Measurements from ENCODE around the gene ABI3BP.

ABI3BP gene

GRCh38 chr3:100844063-100844936 lies 148.9 kb downstream of the ABI3BP start:
- no peak for TF ChIP-seq SPI1 (IDR thresholded peaks at IDR 0.05; ENCODE audit: low read depth, low read length)
- TF ChIP-seq POLR2A (IDR thresholded peaks at IDR 0.05; ENCODE audit: low read depth, low read length): no peak
- TF ChIP-seq PAX5 (IDR thresholded peaks at IDR 0.05; ENCODE audit: insufficient read depth, low read length, severe bottlenecking): no peak
- no peak for TF ChIP-seq TAF1 (IDR thresholded peaks at IDR 0.05; ENCODE audit: low read depth, low read length)
- TF ChIP-seq POU2F2 (IDR thresholded peaks at IDR 0.05; ENCODE audit: low read depth, low read length): no peak
- no peak for TF ChIP-seq POLR2AphosphoS5 (IDR thresholded peaks at IDR 0.05; ENCODE audit: low read depth, low read length)
- DNase-seq (ENCODE audit: insufficient read length, low spot score) (no peak), FAIRE-seq (no peak)

GRCh38 chr3:100838157-100838556 lies 155.1 kb downstream of the ABI3BP start:
- DNase-seq (ENCODE audit: insufficient read length, low spot score): no peak
- no peak for FAIRE-seq
- TF ChIP-seq TAF1 (IDR thresholded peaks at IDR 0.05; ENCODE audit: low read depth, low read length): no peak
- TF ChIP-seq POLR2A (IDR thresholded peaks at IDR 0.05; ENCODE audit: low read depth, low read length): no peak
- TF ChIP-seq PAX5 (IDR thresholded peaks at IDR 0.05; ENCODE audit: insufficient read depth, low read length, severe bottlenecking): no peak

- FAIRE-seq (no peak), DNase-seq (ENCODE audit: insufficient read length, low spot score) (no peak)
- TF ChIP-seq POLR2AphosphoS5 (IDR thresholded peaks at IDR 0.05; ENCODE audit: low read depth, low read length) (no peak), PAX5 (IDR thresholded peaks at IDR 0.05; ENCODE audit: insufficient read depth, low read length, severe bottlenecking) (no peak), POU2F2 (IDR thresholded peaks at IDR 0.05; ENCODE audit: low read depth, low read length) (no peak), TAF1 (IDR thresholded peaks at IDR 0.05; ENCODE audit: low read depth, low read length) (no peak), SPI1 (IDR thresholded peaks at IDR 0.05; ENCODE audit: low read depth, low read length) (no peak), POLR2A (IDR thresholded peaks at IDR 0.05; ENCODE audit: low read depth, low read length) (no peak)
These were observed 156.6 kb downstream of the ABI3BP start for GRCh38 chr3:100836661-100837060.

GRCh38 chr3:100834332-100834731 lies 158.9 kb downstream of the ABI3BP start:
- TF ChIP-seq TAF1 (IDR thresholded peaks at IDR 0.05; ENCODE audit: low read depth, low read length) (no peak), POU2F2 (IDR thresholded peaks at IDR 0.05; ENCODE audit: low read depth, low read length) (no peak), POLR2AphosphoS5 (IDR thresholded peaks at IDR 0.05; ENCODE audit: low read depth, low read length) (no peak), PAX5 (IDR thresholded peaks at IDR 0.05; ENCODE audit: insufficient read depth, low read length, severe bottlenecking) (no peak), POLR2A (IDR thresholded peaks at IDR 0.05; ENCODE audit: low read depth, low read length) (no peak), SPI1 (IDR thresholded peaks at IDR 0.05; ENCODE audit: low read depth, low read length) (no peak)
- DNase-seq (ENCODE audit: insufficient read length, low spot score) (no peak), FAIRE-seq (no peak)

GRCh38 chr3:100833483-100833882 lies 159.7 kb downstream of the ABI3BP start:
- TF ChIP-seq POLR2AphosphoS5 (IDR thresholded peaks at IDR 0.05; ENCODE audit: low read depth, low read length) (no peak), SPI1 (IDR thresholded peaks at IDR 0.05; ENCODE audit: low read depth, low read length) (no peak), POU2F2 (IDR thresholded peaks at IDR 0.05; ENCODE audit: low read depth, low read length) (no peak), POLR2A (IDR thresholded peaks at IDR 0.05; ENCODE audit: low read depth, low read length) (no peak), PAX5 (IDR thresholded peaks at IDR 0.05; ENCODE audit: insufficient read depth, low read length, severe bottlenecking) (no peak), TAF1 (IDR thresholded peaks at IDR 0.05; ENCODE audit: low read depth, low read length) (no peak)
- no peak for FAIRE-seq
- DNase-seq (ENCODE audit: insufficient read length, low spot score): no peak

- FAIRE-seq: no peak
These were observed 161.6 kb downstream of the ABI3BP start for GRCh38 chr3:100831629-100832028.

GRCh38 chr3:100830931-100831330 lies 162.3 kb downstream of the ABI3BP start:
- FAIRE-seq (no peak), DNase-seq (ENCODE audit: insufficient read length, low spot score) (no peak)
- TF ChIP-seq POLR2A (IDR thresholded peaks at IDR 0.05; ENCODE audit: low read depth, low read length) (no peak), POLR2AphosphoS5 (IDR thresholded peaks at IDR 0.05; ENCODE audit: low read depth, low read length) (no peak), POU2F2 (IDR thresholded peaks at IDR 0.05; ENCODE audit: low read depth, low read length) (no peak), PAX5 (IDR thresholded peaks at IDR 0.05; ENCODE audit: insufficient read depth, low read length, severe bottlenecking) (no peak), SPI1 (IDR thresholded peaks at IDR 0.05; ENCODE audit: low read depth, low read length) (no peak), TAF1 (IDR thresholded peaks at IDR 0.05; ENCODE audit: low read depth, low read length) (no peak)

More at GRCh38 chr3:100831629-100832028, 161.6 kb downstream of the ABI3BP start:
- TF ChIP-seq PAX5 (IDR thresholded peaks at IDR 0.05; ENCODE audit: insufficient read depth, low read length, severe bottlenecking) (no peak), POLR2A (IDR thresholded peaks at IDR 0.05; ENCODE audit: low read depth, low read length) (no peak), POU2F2 (IDR thresholded peaks at IDR 0.05; ENCODE audit: low read depth, low read length) (no peak), POLR2AphosphoS5 (IDR thresholded peaks at IDR 0.05; ENCODE audit: low read depth, low read length) (no peak), SPI1 (IDR thresholded peaks at IDR 0.05; ENCODE audit: low read depth, low read length) (no peak), TAF1 (IDR thresholded peaks at IDR 0.05; ENCODE audit: low read depth, low read length) (no peak)
- no peak for DNase-seq (ENCODE audit: insufficient read length, low spot score)

GRCh38 chr3:100825574-100825973 lies 167.6 kb downstream of the ABI3BP start:
- TF ChIP-seq POLR2A (IDR thresholded peaks at IDR 0.05; ENCODE audit: low read depth, low read length) (no peak), POU2F2 (IDR thresholded peaks at IDR 0.05; ENCODE audit: low read depth, low read length) (no peak), SPI1 (IDR thresholded peaks at IDR 0.05; ENCODE audit: low read depth, low read length) (no peak), POLR2AphosphoS5 (IDR thresholded peaks at IDR 0.05; ENCODE audit: low read depth, low read length) (no peak), PAX5 (IDR thresholded peaks at IDR 0.05; ENCODE audit: insufficient read depth, low read length, severe bottlenecking) (no peak), TAF1 (IDR thresholded peaks at IDR 0.05; ENCODE audit: low read depth, low read length) (no peak)
- FAIRE-seq (no peak), DNase-seq (ENCODE audit: insufficient read length, low spot score) (no peak)

GRCh38 chr3:100815583-100815982 lies 177.6 kb downstream of the ABI3BP start:
- TF ChIP-seq POLR2AphosphoS5 (IDR thresholded peaks at IDR 0.05; ENCODE audit: low read depth, low read length) (no peak), POU2F2 (IDR thresholded peaks at IDR 0.05; ENCODE audit: low read depth, low read length) (no peak), SPI1 (IDR thresholded peaks at IDR 0.05; ENCODE audit: low read depth, low read length) (no peak), TAF1 (IDR thresholded peaks at IDR 0.05; ENCODE audit: low read depth, low read length) (no peak), POLR2A (IDR thresholded peaks at IDR 0.05; ENCODE audit: low read depth, low read length) (no peak), PAX5 (IDR thresholded peaks at IDR 0.05; ENCODE audit: insufficient read depth, low read length, severe bottlenecking) (no peak)
- FAIRE-seq (no peak), DNase-seq (ENCODE audit: insufficient read length, low spot score) (no peak)
